GM12891 (cell line): ENCODE data around the gene NPM3.
"Not testable (repeated sequence)": the region's sequence is repeated elsewhere in the genome, so short reads cannot be mapped to it uniquely, and the experiment has no call there.

ENCODE experiments used
- DNase-seq: peaks from one replicate; pipeline ENCODE4 v3.0.0; 2011; ENCODE audit warnings: low spot score; ENCODE audit not compliant: insufficient read length
- FAIRE-seq: peaks from 2 replicates; lab custom pipeline; 2011; peaks lifted over from hg19 to GRCh38; lab: Jason Lieb, UNC
- PAX5 ChIP-seq: IDR thresholded peaks from 2 replicates; pipeline ENCODE4 v1.6.1; 2011; ENCODE audit warnings: low read length, moderate library complexity, mild to moderate bottlenecking; ENCODE audit not compliant: insufficient read depth, severe bottlenecking
- POLR2A ChIP-seq: IDR thresholded peaks from 2 replicates; pipeline ENCODE4 v1.6.1; 2011; ENCODE audit warnings: low read depth, low read length, control low read depth
- POLR2AphosphoS5 ChIP-seq: IDR thresholded peaks from 2 replicates; pipeline ENCODE4 v1.6.1; 2011; ENCODE audit warnings: low read depth, low read length, control low read depth
- POU2F2 ChIP-seq: IDR thresholded peaks from 2 replicates; pipeline ENCODE4 v1.6.1; 2011; ENCODE audit warnings: low read depth, mild to moderate bottlenecking, control low read depth, low read length, moderate library complexity
- SPI1 ChIP-seq: IDR thresholded peaks from 2 replicates; pipeline ENCODE4 v1.6.1; 2011; ENCODE audit warnings: low read depth, low read length, control low read depth
- TAF1 ChIP-seq: IDR thresholded peaks from 2 replicates; pipeline ENCODE4 v1.6.1; 2011; ENCODE audit warnings: low read depth, low read length, control low read depth

NPM3 gene

GRCh38 chr10:101812606-101813005, 29.4 kb upstream of the NPM3 start:
- peak; percentile 23 for FAIRE-seq
- DNase-seq = no peak
- TF ChIP-seq POU2F2 = no peak
- TF ChIP-seq SPI1 = no peak
- TF ChIP-seq TAF1 = no peak
- no peak for TF ChIP-seq PAX5
- no peak for TF ChIP-seq POLR2AphosphoS5
- no peak for TF ChIP-seq POLR2A

DNA sequence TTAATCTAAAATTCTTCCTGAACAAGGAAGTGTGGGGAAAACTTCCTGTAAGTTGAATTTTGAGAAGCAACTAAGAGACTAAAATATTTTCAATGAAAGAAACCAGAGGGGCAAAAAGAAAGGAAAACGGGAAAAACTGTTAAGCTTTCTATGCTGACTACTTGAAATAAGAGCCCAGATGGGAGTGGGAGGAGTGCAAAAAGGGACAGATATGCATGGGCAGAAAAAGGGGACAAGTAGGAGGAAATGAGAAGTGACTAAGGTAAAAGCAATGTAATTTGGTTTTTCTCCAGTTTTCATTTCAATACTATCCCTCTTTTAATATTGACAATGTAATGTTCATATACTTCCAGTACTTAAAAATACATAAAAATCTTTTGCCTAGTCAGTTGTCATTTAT, 23.9 kb upstream of the NPM3 start:
- no peak for TF ChIP-seq POLR2AphosphoS5
- no peak for TF ChIP-seq TAF1
- no peak for TF ChIP-seq SPI1
- TF ChIP-seq PAX5 = no peak
- TF ChIP-seq POU2F2 = no peak
- TF ChIP-seq POLR2A = no peak
- FAIRE-seq (no peak), DNase-seq (no peak)

DNA sequence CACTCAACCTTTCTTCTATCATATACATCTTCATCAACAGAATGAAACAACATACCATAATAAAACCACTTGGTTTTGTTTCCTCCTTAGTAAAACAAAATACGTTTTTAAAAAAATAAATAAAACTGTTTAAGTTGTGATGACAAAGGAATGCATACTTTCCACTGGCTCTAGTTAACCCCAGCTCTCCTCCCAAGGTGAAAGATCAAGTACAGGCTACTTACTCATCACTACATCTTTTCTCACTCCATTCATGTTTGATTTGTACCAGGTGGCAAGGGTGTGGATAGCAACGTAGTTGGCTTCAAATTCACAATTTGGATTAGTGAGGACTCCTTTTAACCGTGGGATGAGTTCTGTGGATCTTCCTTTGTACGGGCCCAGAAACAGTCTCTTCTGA, 20.3 kb upstream of the NPM3 start:
- TF ChIP-seq POLR2AphosphoS5 (no peak), SPI1 (no peak), PAX5 (no peak), TAF1 (no peak), POU2F2 (no peak)

GRCh38 chr10:101797403-101798059, 14.3 kb upstream of the NPM3 start:
- FAIRE-seq (peak; percentile 47), DNase-seq (no peak)
- TF ChIP-seq SPI1 (no peak), POLR2A (no peak), PAX5 (no peak), POU2F2 (no peak), POLR2AphosphoS5 (no peak), TAF1 (no peak)

More for the DNA sequence above, 20.3 kb upstream of the NPM3 start:
- FAIRE-seq (no peak), DNase-seq (no peak)

- no peak for FAIRE-seq
- TF ChIP-seq TAF1 = no peak
- TF ChIP-seq POU2F2 = no peak
- no peak for TF ChIP-seq POLR2AphosphoS5
- TF ChIP-seq POLR2A = no peak
- TF ChIP-seq SPI1 = no peak
- no peak for TF ChIP-seq PAX5
- no peak for DNase-seq
Observed at GRCh38 chr10:101793526-101793925, 10.3 kb upstream of the NPM3 start.

DNA sequence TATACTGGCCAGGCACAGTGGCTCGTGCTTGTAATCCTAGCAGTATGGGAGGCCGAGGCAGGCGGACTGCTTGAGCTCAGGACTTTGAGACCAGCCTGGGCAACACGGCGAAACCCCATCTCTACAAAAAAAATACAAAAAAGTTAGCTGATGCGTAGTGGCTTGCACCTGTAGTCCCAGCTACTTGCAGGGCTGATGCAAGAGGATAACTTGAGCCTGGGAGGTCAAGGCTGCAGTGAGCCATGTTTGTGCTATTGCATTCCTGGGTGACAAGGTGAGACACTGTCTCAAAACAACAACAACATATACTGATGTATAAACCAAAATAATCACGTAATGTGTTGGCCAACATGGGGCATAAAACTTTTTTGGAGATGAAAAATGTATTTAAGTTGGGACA, 6.4 kb upstream of the NPM3 start:
- no peak for TF ChIP-seq TAF1
- TF ChIP-seq POLR2AphosphoS5 = no peak
- no peak for TF ChIP-seq POLR2A
- no peak for TF ChIP-seq SPI1
- no peak for TF ChIP-seq PAX5
- TF ChIP-seq POU2F2 = no peak
- DNase-seq = no peak
- FAIRE-seq = no peak

GRCh38 chr10:101789231-101789630, 6.0 kb upstream of the NPM3 start:
- not testable (repeated sequence) for FAIRE-seq, DNase-seq

DNA sequence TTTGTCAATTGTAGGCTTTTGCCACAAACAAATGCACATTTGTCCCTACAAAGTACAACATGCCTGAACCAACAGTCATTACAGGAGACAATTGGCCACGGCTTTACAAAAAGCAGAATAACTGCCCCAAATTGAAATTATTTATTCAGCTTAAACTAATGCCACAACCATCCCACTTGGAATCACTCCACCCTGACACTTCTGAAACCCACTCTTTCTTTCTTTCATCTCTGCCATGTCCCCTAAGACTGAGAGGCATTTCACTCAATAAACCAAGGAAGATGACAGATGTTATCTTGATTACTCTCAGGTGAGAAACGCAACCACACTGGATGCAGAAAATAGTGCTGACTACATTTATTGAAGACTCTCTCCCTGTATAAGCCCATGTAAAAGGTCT, 2.6 kb upstream of the NPM3 start:
- no peak for TF ChIP-seq PAX5
- TF ChIP-seq POLR2A = no peak
- no peak for TF ChIP-seq SPI1
- no peak for TF ChIP-seq POU2F2
- TF ChIP-seq POLR2AphosphoS5 = no peak
- no peak for TF ChIP-seq TAF1
- DNase-seq (no peak), FAIRE-seq (no peak)

DNA sequence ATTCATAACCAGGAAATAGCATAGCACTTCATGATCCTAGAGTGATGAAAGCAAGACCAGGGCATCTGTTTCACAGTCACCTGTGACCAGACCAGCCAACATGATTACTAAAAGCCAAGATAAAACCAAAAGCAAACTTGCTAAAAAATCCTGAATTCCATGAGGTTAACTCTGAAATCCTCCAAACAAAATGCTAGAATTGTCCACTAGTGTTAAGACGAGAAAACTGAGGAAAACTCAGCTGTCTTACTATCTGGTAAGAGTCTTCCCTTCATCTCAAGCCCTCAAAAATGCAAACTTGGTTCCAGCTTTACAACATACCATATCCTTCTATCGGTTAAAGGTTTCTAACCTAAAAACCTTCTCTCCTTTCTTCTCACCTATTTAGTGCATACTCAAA, 1.3 kb upstream of the NPM3 start:
- FAIRE-seq = no peak
- TF ChIP-seq POLR2AphosphoS5 (peak; percentile 56; the same call in 1 of the 2 replicates), POLR2A (no peak)
- DNase-seq = no peak

- no peak for FAIRE-seq
- DNase-seq = no peak
- TF ChIP-seq POLR2AphosphoS5 (peak; percentile 65; the same call in 1 of the 2 replicates), POU2F2 (no peak)
Observed at GRCh38 chr10:101783736-101784118, 481 bp upstream of the NPM3 start.
